ENCODE measurements around the gene CUTC. TPM values are rescaled to one million over a fixed set of nuclear protein-coding genes. Genes with fewer than 3 reads are reported as not detected.
A peak's percentile ranks its signal among the peaks of the same experiment; 100 is the strongest.

CUTC gene
- total RNA-seq, 1 donor: 13.8 TPM

GRCh38 chr10:99782447-99783286 is 50.6 kb downstream of the CUTC start, which contains the start of gene ABCC2:
TSS of gene ABCC2 (plus strand) at chr10:99782640. CDS start at chr10:99782845, 205 bp downstream.
- DNase-seq (ENCODE audit: insufficient read length, low spot score, missing footprints): no peak
- Histone ChIP-seq H2AFZ (ENCODE audit: low read length) (no peak within 1 kb of the TSS), H3K79me2 (ENCODE audit: insufficient read depth, low read length) (no peaks in the 10 kb centered on the region), H3K4me2 (ENCODE audit: insufficient read depth, low read length) (no peak within 1 kb of the TSS), H3K4me1 (ENCODE audit: insufficient read depth, low read length) (peaks cover 42% of the 10 kb centered on the region), H3K4me3 (ENCODE audit: insufficient read depth, low read length) (no peak within 1 kb of the TSS), H3K36me3 (ENCODE audit: insufficient read depth, low read length) (no peaks in the 10 kb centered on the region), H3K27me3 (ENCODE audit: insufficient read depth, low read length) (no peaks in the 10 kb centered on the region), H3K27ac (ENCODE audit: low read depth, low read length) (peak within 1 kb of the TSS; percentile 59), H4K20me1 (ENCODE audit: insufficient read depth, low read length) (no peaks in the 10 kb centered on the region), H3K9me3 (ENCODE audit: low read depth, low read length) (no peaks in the 10 kb centered on the region)
- no peak for TF ChIP-seq CTCF (IDR thresholded peaks at IDR 0.05; ENCODE audit: extremely low read depth, low read depth, low read length)

- Histone ChIP-seq H3K4me2 (ENCODE audit: insufficient read depth, low read length) (peak overlapping the region; percentile 9), H3K79me2 (ENCODE audit: insufficient read depth, low read length) (no peaks in the 10 kb centered on the region), H3K4me3 (ENCODE audit: insufficient read depth, low read length) (no peak overlapping the region), H3K27ac (ENCODE audit: low read depth, low read length) (peak overlapping the region; percentile 59), H4K20me1 (ENCODE audit: insufficient read depth, low read length) (no peaks in the 10 kb centered on the region), H3K27me3 (ENCODE audit: insufficient read depth, low read length) (no peaks in the 10 kb centered on the region), H3K36me3 (ENCODE audit: insufficient read depth, low read length) (no peaks in the 10 kb centered on the region), H2AFZ (ENCODE audit: low read length) (peak overlapping the region; percentile 2), H3K9me3 (ENCODE audit: low read depth, low read length) (no peaks in the 10 kb centered on the region), H3K4me1 (ENCODE audit: insufficient read depth, low read length) (peaks cover 45% of the 10 kb centered on the region)
- DNase-seq (ENCODE audit: insufficient read length, low spot score, missing footprints): peak; percentile 37
- TF ChIP-seq CTCF (IDR thresholded peaks at IDR 0.05; ENCODE audit: extremely low read depth, low read depth, low read length): no peak
Observed at GRCh38 chr10:99784016-99784726, 52.1 kb downstream of the CUTC start.

- Histone ChIP-seq H3K4me3 (ENCODE audit: insufficient read depth, low read length) (no peak overlapping the region), H3K4me2 (ENCODE audit: insufficient read depth, low read length) (peak overlapping the region; percentile 9), H3K4me1 (ENCODE audit: insufficient read depth, low read length) (peaks cover 42% of the 10 kb centered on the region), H3K79me2 (ENCODE audit: insufficient read depth, low read length) (no peaks in the 10 kb centered on the region), H2AFZ (ENCODE audit: low read length) (peak overlapping the region; percentile 2), H3K36me3 (ENCODE audit: insufficient read depth, low read length) (no peaks in the 10 kb centered on the region), H3K27ac (ENCODE audit: low read depth, low read length) (peak overlapping the region; percentile 59), H3K27me3 (ENCODE audit: insufficient read depth, low read length) (no peaks in the 10 kb centered on the region), H3K9me3 (ENCODE audit: low read depth, low read length) (no peaks in the 10 kb centered on the region), H4K20me1 (ENCODE audit: insufficient read depth, low read length) (no peaks in the 10 kb centered on the region)
- no peak for TF ChIP-seq CTCF (IDR thresholded peaks at IDR 0.05; ENCODE audit: extremely low read depth, low read depth, low read length)
- no peak for DNase-seq (ENCODE audit: insufficient read length, low spot score, missing footprints)
Observed at GRCh38 chr10:99784727-99785441, 52.9 kb downstream of the CUTC start.
